HEK293 (cell line): Measurements from ENCODE around the gene GSTA1.
A peak's percentile ranks its signal among the peaks of the same experiment; 100 is the strongest.
"Not testable (repeated sequence)": the region's sequence is repeated elsewhere in the genome, so short reads cannot be mapped to it uniquely, and the experiment has no call there.

Experiments
- CTCF ChIA-PET: fragments of 350-600 bp; formaldehyde crosslinking; extraction: SDS; loops from one replicate; lab custom pipeline; 2021; ENCODE audit warnings: antibody characterized with exemption; lab: Yijun Ruan, JAX
- POLR2A ChIA-PET: fragments of 300-600 bp; formaldehyde crosslinking; extraction: SDS; loops from one replicate; lab custom pipeline; 2020; ENCODE audit warnings: antibody characterized with exemption, inconsistent platforms; lab: Yijun Ruan, JAX
- H3K27ac ChIP-seq: fragments of 200-500 bp; sonication (Bioruptor generic); 2 replicates; pipeline ENCODE4 v1.5.1; 2014; ENCODE audit warnings: low read depth, low read length, control low read depth, inconsistent platforms; ENCODE audit errors: extremely low read depth
- H3K36me3 ChIP-seq, 2 experiments: fragments of 200-500 bp in 1 of 2; sonication (Bioruptor generic) in 1 of 2; 1 replicate in 1 of 2; 2 replicates in 1 of 2; pipeline ENCODE4 v1.5.1; 2014 to 2017; ENCODE audit warnings: inconsistent platforms in 2 of 2, low read length in 2 of 2; ENCODE audit not compliant: control insufficient read depth in 2 of 2, insufficient read depth in 1 of 2
- H3K4me1 ChIP-seq: fragments of 200-500 bp; sonication (Bioruptor generic); 2 replicates; pipeline ENCODE4 v1.5.1; 2014; ENCODE audit warnings: mild to moderate bottlenecking, low read length, inconsistent platforms; ENCODE audit not compliant: control insufficient read depth, insufficient read depth
- H3K4me3 ChIP-seq: 2 replicates; pipeline ENCODE4 v1.5.1; 2011; ENCODE audit warnings: low read depth, mild to moderate bottlenecking, control low read depth, low read length, moderate library complexity
- H3K9me3 ChIP-seq: fragments of 200-500 bp; sonication (Bioruptor generic); 2 replicates; pipeline ENCODE4 v1.5.1; 2014; ENCODE audit warnings: low read depth, low read length, inconsistent platforms; ENCODE audit not compliant: control insufficient read depth, insufficient read depth
- EGR2 ChIP-seq: fragments of 450-650 bp; formaldehyde crosslinking; IDR thresholded peaks from 2 replicates; pipeline ENCODE4 v1.5.1; 2016; ENCODE audit warnings: low read depth, missing biosample characterization, missing genetic modification characterization
- GLIS1 ChIP-seq: fragments of 450-650 bp; formaldehyde crosslinking; IDR thresholded peaks from 2 replicates; pipeline ENCODE4 v1.5.1; 2016; ENCODE audit warnings: missing biosample characterization, missing genetic modification characterization
- ZFHX2 ChIP-seq: fragments of 450-650 bp; formaldehyde crosslinking; conservative IDR thresholded peaks from 2 replicates; pipeline ENCODE4 v1.5.1; 2016; ENCODE audit warnings: missing biosample characterization, missing genetic modification characterization
- ZIC2 ChIP-seq: fragments of 450-650 bp; formaldehyde crosslinking; IDR thresholded peaks from 2 replicates; pipeline ENCODE4 v1.5.1; 2016; ENCODE audit warnings: missing biosample characterization, missing genetic modification characterization
- ZNF292 ChIP-seq: fragments of 450-650 bp; formaldehyde crosslinking; IDR thresholded peaks from 2 replicates; pipeline ENCODE4 v1.5.1; 2016; ENCODE audit warnings: low read depth, missing biosample characterization, missing genetic modification characterization, borderline replicate concordance
- ZNF335 ChIP-seq: fragments of 450-650 bp; formaldehyde crosslinking; conservative IDR thresholded peaks from 2 replicates; pipeline ENCODE4 v1.5.1; 2016; ENCODE audit warnings: missing biosample characterization, missing genetic modification characterization
- ZNF362 ChIP-seq: fragments of 450-650 bp; formaldehyde crosslinking; IDR thresholded peaks from 2 replicates; pipeline ENCODE4 v1.5.1; 2016; ENCODE audit warnings: missing biosample characterization, missing genetic modification characterization
- ZNF416 ChIP-seq: fragments of 450-650 bp; formaldehyde crosslinking; IDR thresholded peaks from 2 replicates; pipeline ENCODE4 v1.5.1; 2016; ENCODE audit warnings: missing biosample characterization, missing genetic modification characterization
- ZNF76 ChIP-seq: fragments of 450-650 bp; formaldehyde crosslinking; IDR thresholded peaks from 2 replicates; pipeline ENCODE4; 2016; ENCODE audit warnings: low read depth, missing biosample characterization, missing genetic modification characterization, borderline replicate concordance
- TF ChIP-seq, protein P1 (sequence below): fragments of 450-650 bp; formaldehyde crosslinking; IDR thresholded peaks from 2 replicates; pipeline ENCODE4 v1.5.1; 2017; ENCODE audit warnings: missing biosample characterization, mild to moderate bottlenecking, missing genetic modification characterization, moderate library complexity

Gene GSTA1

DNA sequence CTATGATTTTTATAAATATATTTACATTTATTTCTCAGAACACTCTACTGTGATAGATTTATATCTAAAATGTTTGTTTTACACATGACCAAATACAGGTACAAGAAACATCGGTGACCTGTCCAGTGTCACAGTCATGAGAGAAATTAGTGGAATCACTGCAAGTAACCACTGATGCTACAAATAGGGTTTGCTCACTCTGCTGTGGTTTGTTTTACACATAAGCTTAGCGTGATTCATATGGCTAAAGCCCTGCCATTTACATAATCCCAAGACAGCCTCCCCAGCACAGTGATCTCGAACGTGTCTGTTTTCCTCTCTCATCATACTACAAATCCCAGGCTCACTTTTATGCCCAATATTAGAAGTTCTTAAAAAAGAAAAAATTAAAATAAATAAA lies 34.2 kb downstream of the GSTA1 start:
- H3K4me1 ChIP-seq, H3K9me3 ChIP-seq, H3K4me3 ChIP-seq, H3K27ac ChIP-seq, H3K36me3 ChIP-seq: not testable (repeated sequence)
- ChIA-PET POLR2A (interaction anchor here (1.0 kb wide), 1 partner anchor 41 kb away, joined by 4 read pairs; no protein-coding TSS in a partner anchor), CTCF (interaction anchor here (1.4 kb wide), 1 partner anchor 46 kb away, joined by 4 read pairs; no protein-coding TSS in a partner anchor)

DNA sequence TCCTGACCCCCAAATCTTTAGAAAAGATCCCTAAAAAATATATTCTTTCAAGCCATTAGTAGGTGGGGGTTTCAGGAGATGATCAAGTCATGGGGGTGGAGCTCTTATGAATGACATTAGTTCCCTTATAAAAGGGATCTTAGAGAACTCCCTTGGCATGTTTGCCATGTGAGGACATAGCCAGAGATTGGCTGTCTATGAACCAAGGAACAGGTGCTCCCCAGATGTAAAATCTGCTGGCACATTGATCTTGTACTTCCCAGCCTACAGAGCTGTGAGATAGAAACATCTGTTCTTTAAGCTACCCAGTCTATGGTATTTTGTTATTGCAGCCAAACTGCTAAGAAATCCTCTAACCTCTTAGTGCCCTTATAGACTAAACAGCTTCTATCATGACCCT lies 36.0 kb downstream of the GSTA1 start:
- POLR2A ChIA-PET: interaction anchor here (0.5 kb wide), 1 partner anchor 301 kb away, joined by 4 read pairs; no protein-coding TSS in a partner anchor
- not testable (repeated sequence) for H3K36me3 ChIP-seq, H3K9me3 ChIP-seq, H3K27ac ChIP-seq, H3K4me1 ChIP-seq, H3K4me3 ChIP-seq
- CTCF ChIA-PET: interaction anchor here (0.9 kb wide), 1 partner anchor 16 kb away, joined by 3 read pairs; no protein-coding TSS in a partner anchor

DNA sequence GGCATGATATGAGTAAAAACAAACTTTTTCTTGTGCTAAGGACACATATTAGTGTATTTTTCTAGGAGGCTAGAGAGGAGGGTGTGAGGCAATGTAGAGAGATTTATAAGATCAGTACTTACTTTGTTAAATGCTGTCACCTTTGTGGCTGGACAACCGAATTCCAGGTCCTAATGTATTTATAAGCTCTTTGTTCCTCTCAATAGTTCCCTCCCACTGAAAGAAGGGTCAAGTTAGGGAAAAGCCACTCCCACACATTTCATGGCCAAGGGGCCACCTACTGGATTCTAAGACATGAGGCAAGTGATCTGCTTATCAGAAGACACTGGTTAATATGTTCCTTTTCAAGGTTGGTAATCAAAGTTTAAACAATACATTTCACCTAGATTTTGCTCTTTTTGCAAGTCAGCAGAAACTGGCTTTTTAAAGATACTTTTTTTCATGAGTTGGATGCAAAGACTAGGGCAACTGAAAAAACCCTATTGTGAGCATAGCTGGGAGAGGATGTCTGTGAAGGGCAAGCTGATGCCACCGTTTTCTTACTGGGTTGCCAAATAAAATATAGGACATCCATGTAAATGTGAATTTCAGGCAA lies 40.2 kb downstream of the GSTA1 start, which contains the start of gene GSTA2:
Gene GSTA2 (minus strand): TSS at position 154 of the 595 bp plus-strand sequence. CDS start 5,528 bp downstream, outside the sequence.
- TF ChIP-seq EGR2 (tag by site-specific recombination): peak; percentile 59
- TF ChIP-seq, all 188 proteins: peak for 1; not testable (repeated sequence) for 187
- H3K4me3 ChIP-seq, H3K36me3 ChIP-seq, H3K4me1 ChIP-seq, H3K9me3 ChIP-seq, H3K27ac ChIP-seq: not testable (repeated sequence)
- ChIA-PET POLR2A (interaction anchor here (0.6 kb wide), 1 partner anchor 40 kb away, joined by 3 read pairs; the partner anchor contains the start of gene GSTA1), CTCF (interaction anchor here (0.6 to 1.9 kb wide), 4 partner anchors 33 to 53 kb away, joined by 3 to 9 read pairs (median 4); no protein-coding TSS in a partner anchor)

- H3K4me3 ChIP-seq, H3K27ac ChIP-seq, H3K9me3 ChIP-seq, H3K4me1 ChIP-seq, POLR2A ChIA-PET, H3K36me3 ChIP-seq: not testable (repeated sequence)
- CTCF ChIA-PET: interaction anchor here (1.9 kb wide), 1 partner anchor 37 kb away, joined by 9 read pairs; no protein-coding TSS in a partner anchor
Measured at GRCh38 chr6:52761673-52762491, 41.7 kb downstream of the GSTA1 start.

DNA sequence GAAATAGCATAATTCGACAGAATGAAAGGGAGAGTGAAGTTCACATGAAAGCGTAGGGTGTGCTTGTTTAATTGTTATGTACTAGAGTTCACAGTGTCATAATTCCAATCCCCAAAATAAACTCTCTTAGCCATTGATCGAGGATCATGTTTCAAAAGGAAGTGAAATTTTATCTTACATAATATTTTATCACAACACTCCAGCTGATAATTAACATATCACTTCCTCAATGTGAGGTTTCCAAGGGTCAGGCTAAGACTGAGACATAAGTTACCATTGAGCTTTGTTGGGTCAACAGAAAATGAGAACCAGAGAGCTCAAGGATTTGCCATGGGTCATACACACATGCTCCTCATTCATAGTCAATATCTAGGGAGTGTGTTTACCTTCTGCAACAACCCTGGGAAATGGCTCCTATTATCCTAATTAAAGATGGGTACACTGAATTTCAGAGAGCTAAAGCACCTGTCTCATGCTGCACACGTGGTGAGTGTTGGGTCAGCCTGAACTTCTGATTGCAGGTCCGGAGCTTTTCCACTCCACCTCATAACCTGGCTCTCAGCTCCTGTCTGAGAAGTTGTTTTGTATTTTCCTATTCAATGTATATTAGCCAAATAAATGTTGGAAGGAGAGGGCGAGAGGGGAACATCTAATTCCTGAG lies 43.4 kb downstream of the GSTA1 start:
- POLR2A ChIA-PET: no interaction called here
- TF ChIP-seq ZNF335 (tag by site-specific recombination) (no peak), ZNF292 (tag by site-specific recombination) (no peak), ZNF76 (tag by site-specific recombination) (no peak), GLIS1 (no peak), ZFHX2 (no peak), ZIC2 (tag by site-specific recombination) (no peak), ZNF416 (no peak), ZNF362 (tag by site-specific recombination) (no peak)
- TF ChIP-seq, protein P1, sequence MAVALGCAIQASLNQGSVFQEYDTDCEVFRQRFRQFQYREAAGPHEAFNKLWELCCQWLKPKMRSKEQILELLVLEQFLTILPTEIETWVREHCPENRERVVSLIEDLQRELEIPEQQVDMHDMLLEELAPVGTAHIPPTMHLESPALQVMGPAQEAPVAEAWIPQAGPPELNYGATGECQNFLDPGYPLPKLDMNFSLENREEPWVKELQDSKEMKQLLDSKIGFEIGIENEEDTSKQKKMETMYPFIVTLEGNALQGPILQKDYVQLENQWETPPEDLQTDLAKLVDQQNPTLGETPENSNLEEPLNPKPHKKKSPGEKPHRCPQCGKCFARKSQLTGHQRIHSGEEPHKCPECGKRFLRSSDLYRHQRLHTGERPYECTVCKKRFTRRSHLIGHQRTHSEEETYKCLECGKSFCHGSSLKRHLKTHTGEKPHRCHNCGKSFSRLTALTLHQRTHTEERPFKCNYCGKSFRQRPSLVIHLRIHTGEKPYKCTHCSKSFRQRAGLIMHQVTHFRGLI (tag by site-specific recombination): no peak
- TF ChIP-seq, all 188 proteins: peak for 0
- no peaks in the 10 kb centered on the region for H3K36me3 ChIP-seq
- CTCF ChIA-PET: interaction anchor here (0.9 kb wide), 1 partner anchor 35 kb away, joined by 3 read pairs; no protein-coding TSS in a partner anchor
- no peaks in the 10 kb centered on the region for H3K4me1 ChIP-seq
- no peaks in the 10 kb centered on the region for H3K9me3 ChIP-seq
- no peak overlapping the region for H3K27ac ChIP-seq
- H3K4me3 ChIP-seq: no peak overlapping the region
